ENCODE measurements around the gene SPEG.

The SPEG gene

DNA sequence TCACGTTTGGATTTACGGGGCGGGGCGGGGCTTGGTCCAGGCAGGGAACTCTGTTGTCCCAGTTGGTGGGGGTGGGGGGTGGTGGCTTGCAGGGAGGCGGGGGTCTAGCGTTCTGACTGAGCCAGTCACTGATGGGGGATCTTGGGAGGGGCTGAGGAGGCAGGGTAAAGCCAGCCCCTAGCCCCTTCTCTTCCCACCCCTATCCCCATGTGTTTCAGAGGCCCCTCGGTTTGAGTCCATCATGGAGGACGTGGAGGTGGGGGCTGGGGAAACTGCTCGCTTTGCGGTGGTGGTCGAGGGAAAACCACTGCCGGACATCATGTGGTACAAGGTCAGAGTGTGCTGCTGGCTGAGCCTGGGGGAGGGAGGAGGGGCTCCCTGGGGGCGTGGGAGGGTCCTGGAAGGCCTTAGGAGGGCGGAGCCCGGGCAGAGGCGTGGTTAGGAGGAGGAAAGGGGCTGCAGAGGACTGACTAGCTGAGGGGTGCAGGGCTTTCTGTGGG lies 42.1 kb downstream of the SPEG start:
- Histone ChIP-seq H3K9me3 (ENCODE audit: low read depth, low read length) (no peaks in the 10 kb centered on the region), H3K36me3 (ENCODE audit: insufficient read depth, low read length) (no peaks in the 10 kb centered on the region), H3K27ac (no peak overlapping the region), H3K4me3 (no peak overlapping the region), H3K9ac (ENCODE audit: insufficient read length) (no peak overlapping the region)
- no peak for DNase-seq (ENCODE audit: low read depth, low spot score)
- TF ChIP-seq POLR2AphosphoS5 (IDR thresholded peaks at IDR 0.05; ENCODE audit: borderline replicate concordance, low read depth, low read length): no peak
- TF ChIP-seq EZH2 (IDR thresholded peaks at IDR 0.05): no peak
- TF ChIP-seq FOXP2 (optimal IDR thresholded peaks at IDR 0.05; ENCODE audit: control extremely low read depth, extremely low read length, insufficient read depth): no peak

DNA sequence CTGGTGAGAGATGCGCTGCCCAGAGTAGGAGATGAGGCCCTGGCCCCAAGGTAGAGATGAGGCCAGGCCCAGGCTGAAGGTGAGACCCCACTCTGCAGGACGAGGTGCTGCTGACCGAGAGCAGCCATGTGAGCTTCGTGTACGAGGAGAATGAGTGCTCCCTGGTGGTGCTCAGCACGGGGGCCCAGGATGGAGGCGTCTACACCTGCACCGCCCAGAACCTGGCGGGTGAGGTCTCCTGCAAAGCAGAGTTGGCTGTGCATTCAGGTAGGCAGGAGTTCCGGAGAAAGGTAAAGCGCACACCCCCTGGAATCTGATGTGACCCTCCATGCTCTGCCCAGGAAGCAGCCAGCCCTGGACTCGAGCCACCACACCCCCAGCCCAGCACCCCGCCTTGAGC lies 42.5 kb downstream of the SPEG start:
- TF ChIP-seq POLR2AphosphoS5 (IDR thresholded peaks at IDR 0.05; ENCODE audit: borderline replicate concordance, low read depth, low read length): no peak
- TF ChIP-seq FOXP2 (optimal IDR thresholded peaks at IDR 0.05; ENCODE audit: control extremely low read depth, extremely low read length, insufficient read depth): no peak
- H3K36me3 ChIP-seq (ENCODE audit: insufficient read depth, low read length): no peaks in the 10 kb centered on the region
- no peak for DNase-seq (ENCODE audit: low read depth, low spot score)
- H3K9me3 ChIP-seq (ENCODE audit: low read depth, low read length): no peaks in the 10 kb centered on the region
- H3K9ac ChIP-seq (ENCODE audit: insufficient read length): no peak overlapping the region
- H3K4me3 ChIP-seq: no peak overlapping the region
- H3K27ac ChIP-seq: no peak overlapping the region

DNA sequence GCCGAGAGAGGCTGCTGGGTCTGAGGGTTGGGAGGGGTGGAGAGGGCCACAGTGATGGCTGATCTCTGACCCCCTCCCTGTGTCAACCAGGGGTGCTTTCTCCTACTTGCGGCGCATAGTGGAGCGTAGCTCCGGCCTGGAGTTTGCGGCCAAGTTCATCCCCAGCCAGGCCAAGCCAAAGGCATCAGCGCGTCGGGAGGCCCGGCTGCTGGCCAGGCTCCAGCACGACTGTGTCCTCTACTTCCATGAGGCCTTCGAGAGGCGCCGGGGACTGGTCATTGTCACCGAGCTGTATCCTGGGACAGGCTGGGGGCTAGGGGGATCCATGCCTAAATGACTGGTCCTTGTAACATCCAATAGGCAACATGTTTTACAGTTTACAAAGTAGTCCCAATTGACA lies 43.2 kb downstream of the SPEG start:
- Histone ChIP-seq H3K36me3 (ENCODE audit: insufficient read depth, low read length) (no peaks in the 10 kb centered on the region), H3K9me3 (ENCODE audit: low read depth, low read length) (no peaks in the 10 kb centered on the region), H3K27ac (no peak overlapping the region), H3K9ac (ENCODE audit: insufficient read length) (no peak overlapping the region), H3K4me3 (no peak overlapping the region)
- DNase-seq (ENCODE audit: low read depth, low spot score): no peak
- TF ChIP-seq EZH2 (IDR thresholded peaks at IDR 0.05): no peak
- TF ChIP-seq FOXP2 (optimal IDR thresholded peaks at IDR 0.05; ENCODE audit: control extremely low read depth, extremely low read length, insufficient read depth): no peak
- no peak for TF ChIP-seq POLR2AphosphoS5 (IDR thresholded peaks at IDR 0.05; ENCODE audit: borderline replicate concordance, low read depth, low read length)

DNA sequence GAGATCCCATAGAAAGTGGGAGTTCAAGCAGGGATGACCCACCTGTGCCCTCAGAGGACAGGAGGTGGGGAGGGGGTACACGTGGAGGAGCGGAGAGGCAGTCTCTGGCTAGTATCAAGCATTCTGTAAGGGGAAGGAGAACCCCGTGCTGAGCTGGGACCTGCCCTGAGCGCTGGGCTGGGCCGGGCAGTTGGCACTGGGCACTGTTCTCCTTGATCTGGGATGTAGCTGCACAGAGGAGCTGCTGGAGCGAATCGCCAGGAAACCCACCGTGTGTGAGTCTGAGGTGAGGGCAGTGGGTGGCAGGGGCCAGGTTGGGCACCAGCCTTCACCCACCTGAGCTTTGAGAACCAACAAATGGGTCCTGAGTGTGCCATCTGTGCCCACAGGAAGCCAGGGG lies 44.3 kb downstream of the SPEG start:
- TF ChIP-seq POLR2AphosphoS5 (IDR thresholded peaks at IDR 0.05; ENCODE audit: borderline replicate concordance, low read depth, low read length) (no peak), FOXP2 (optimal IDR thresholded peaks at IDR 0.05; ENCODE audit: control extremely low read depth, extremely low read length, insufficient read depth) (no peak), EZH2 (IDR thresholded peaks at IDR 0.05) (no peak)

DNA sequence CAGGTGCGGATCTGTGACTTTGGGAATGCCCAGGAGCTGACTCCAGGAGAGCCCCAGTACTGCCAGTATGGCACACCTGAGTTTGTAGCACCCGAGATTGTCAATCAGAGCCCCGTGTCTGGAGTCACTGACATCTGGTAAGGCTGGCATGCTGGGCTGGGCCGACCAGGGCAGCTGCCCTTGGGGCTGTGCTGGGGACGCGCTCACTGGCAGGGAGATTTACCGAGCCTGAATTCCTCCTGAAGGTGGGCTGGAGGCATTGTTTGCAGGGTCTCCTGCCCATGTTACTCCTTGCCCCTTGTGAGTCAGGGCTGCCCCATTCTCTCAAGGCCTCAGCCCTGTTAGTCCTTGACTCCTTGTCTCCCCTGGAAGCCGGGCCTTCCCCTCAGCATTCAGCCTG lies 45.4 kb downstream of the SPEG start:
- no peak overlapping the region for H3K9ac ChIP-seq (ENCODE audit: insufficient read length)
- H3K9me3 ChIP-seq (ENCODE audit: low read depth, low read length): no peaks in the 10 kb centered on the region
- TF ChIP-seq EZH2 (IDR thresholded peaks at IDR 0.05): no peak
- no peak for TF ChIP-seq POLR2AphosphoS5 (IDR thresholded peaks at IDR 0.05; ENCODE audit: borderline replicate concordance, low read depth, low read length)
- no peak for TF ChIP-seq FOXP2 (optimal IDR thresholded peaks at IDR 0.05; ENCODE audit: control extremely low read depth, extremely low read length, insufficient read depth)
- H3K27ac ChIP-seq: no peak overlapping the region
- H3K4me3 ChIP-seq: no peak overlapping the region
- no peak for DNase-seq (ENCODE audit: low read depth, low spot score)
- no peaks in the 10 kb centered on the region for H3K36me3 ChIP-seq (ENCODE audit: insufficient read depth, low read length)

More for the DNA sequence above, 44.3 kb downstream of the SPEG start:
- H3K4me3 ChIP-seq: no peak overlapping the region
- no peaks in the 10 kb centered on the region for H3K9me3 ChIP-seq (ENCODE audit: low read depth, low read length)
- no peak overlapping the region for H3K27ac ChIP-seq
- H3K9ac ChIP-seq (ENCODE audit: insufficient read length): no peak overlapping the region
- no peak for DNase-seq (ENCODE audit: low read depth, low spot score)
- H3K36me3 ChIP-seq (ENCODE audit: insufficient read depth, low read length): no peaks in the 10 kb centered on the region

DNA sequence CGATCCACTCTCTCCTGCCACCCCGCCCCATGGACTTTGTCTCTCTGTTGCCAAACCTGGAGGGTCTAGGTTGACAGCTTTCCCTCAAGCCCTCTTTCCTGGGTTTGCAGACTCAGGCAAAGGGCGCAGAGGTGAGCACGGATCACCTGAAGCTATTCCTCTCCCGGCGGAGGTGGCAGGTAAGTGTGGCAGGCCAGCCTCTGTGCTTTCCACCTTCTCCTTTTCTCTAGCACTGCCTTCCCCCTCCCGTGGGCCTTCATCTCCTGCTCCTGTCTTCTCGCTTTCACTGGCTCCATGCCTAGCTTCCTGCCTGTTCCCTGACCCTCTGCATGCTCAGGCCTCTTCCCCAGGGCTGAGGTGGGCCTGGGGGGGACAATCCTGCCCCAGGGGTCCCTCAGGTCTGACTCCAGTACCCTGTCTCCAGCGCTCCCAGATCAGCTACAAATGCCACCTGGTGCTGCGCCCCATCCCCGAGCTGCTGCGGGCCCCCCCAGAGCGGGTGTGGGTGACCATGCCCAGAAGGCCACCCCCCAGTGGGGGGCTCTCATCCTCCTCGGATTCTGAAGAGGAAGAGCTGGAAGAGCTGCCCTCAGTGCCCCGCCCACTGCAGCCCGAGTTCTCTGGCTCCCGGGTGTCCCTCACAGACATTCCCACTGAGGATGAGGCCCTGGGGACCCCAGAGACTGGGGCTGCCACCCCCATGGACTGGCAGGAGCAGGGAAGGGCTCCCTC lies 48.2 kb downstream of the SPEG start:
- Histone ChIP-seq H3K4me3 (no peak overlapping the region), H3K9me3 (ENCODE audit: low read depth, low read length) (no peaks in the 10 kb centered on the region), H3K36me3 (ENCODE audit: insufficient read depth, low read length) (no peaks in the 10 kb centered on the region), H3K9ac (ENCODE audit: insufficient read length) (no peak overlapping the region), H3K27ac (no peak overlapping the region)
- TF ChIP-seq FOXP2 (optimal IDR thresholded peaks at IDR 0.05; ENCODE audit: control extremely low read depth, extremely low read length, insufficient read depth): no peak
- TF ChIP-seq EZH2 (IDR thresholded peaks at IDR 0.05): no peak
- TF ChIP-seq POLR2AphosphoS5 (IDR thresholded peaks at IDR 0.05; ENCODE audit: borderline replicate concordance, low read depth, low read length): no peak
- no peak for DNase-seq (ENCODE audit: low read depth, low spot score)

DNA sequence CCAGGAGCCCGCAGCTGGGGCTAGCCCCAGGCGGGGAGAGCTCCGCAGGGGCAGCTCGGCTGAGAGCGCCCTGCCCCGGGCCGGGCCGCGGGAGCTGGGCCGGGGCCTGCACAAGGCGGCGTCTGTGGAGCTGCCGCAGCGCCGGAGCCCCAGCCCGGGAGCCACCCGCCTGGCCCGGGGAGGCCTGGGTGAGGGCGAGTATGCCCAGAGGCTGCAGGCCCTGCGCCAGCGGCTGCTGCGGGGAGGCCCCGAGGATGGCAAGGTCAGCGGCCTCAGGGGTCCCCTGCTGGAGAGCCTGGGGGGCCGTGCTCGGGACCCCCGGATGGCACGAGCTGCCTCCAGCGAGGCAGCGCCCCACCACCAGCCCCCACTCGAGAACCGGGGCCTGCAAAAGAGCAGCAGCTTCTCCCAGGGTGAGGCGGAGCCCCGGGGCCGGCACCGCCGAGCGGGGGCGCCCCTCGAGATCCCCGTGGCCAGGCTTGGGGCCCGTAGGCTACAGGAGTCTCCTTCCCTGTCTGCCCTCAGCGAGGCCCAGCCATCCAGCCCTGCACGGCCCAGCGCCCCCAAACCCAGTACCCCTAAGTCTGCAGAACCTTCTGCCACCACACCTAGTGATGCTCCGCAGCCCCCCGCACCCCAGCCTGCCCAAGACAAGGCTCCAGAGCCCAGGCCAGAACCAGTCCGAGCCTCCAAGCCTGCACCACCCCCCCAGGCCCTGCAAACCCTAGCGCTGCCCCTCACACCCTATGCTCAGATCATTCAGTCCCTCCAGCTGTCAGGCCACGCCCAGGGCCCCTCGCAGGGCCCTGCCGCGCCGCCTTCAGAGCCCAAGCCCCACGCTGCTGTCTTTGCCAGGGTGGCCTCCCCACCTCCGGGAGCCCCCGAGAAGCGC lies 49.1 kb downstream of the SPEG start:
- Histone ChIP-seq H3K27ac (no peak overlapping the region), H3K9ac (ENCODE audit: insufficient read length) (no peak overlapping the region), H3K9me3 (ENCODE audit: low read depth, low read length) (no peaks in the 10 kb centered on the region), H3K4me3 (no peak overlapping the region), H3K36me3 (ENCODE audit: insufficient read depth, low read length) (no peaks in the 10 kb centered on the region)
- no peak for DNase-seq (ENCODE audit: low read depth, low spot score)
- no peak for TF ChIP-seq FOXP2 (optimal IDR thresholded peaks at IDR 0.05; ENCODE audit: control extremely low read depth, extremely low read length, insufficient read depth)
- TF ChIP-seq POLR2AphosphoS5 (IDR thresholded peaks at IDR 0.05; ENCODE audit: borderline replicate concordance, low read depth, low read length): no peak
- TF ChIP-seq EZH2 (IDR thresholded peaks at IDR 0.05): no peak

Measured in SK-N-MC (cell line).